CD4-positive, alpha-beta T cell treated with Interleukin-4 for 1 hour (primary cell): ENCODE data around the gene OR11H12.
"Not testable (repeated sequence)": the region's sequence is repeated elsewhere in the genome, so short reads cannot be mapped to it uniquely, and the experiment has no call there.

ENCODE experiments used
- DNase-seq, 2 donors: peaks; one replicate each; pipeline ENCODE4 v3.0.0-alpha.2; 2020 to 2022

Gene OR11H12, protein sequence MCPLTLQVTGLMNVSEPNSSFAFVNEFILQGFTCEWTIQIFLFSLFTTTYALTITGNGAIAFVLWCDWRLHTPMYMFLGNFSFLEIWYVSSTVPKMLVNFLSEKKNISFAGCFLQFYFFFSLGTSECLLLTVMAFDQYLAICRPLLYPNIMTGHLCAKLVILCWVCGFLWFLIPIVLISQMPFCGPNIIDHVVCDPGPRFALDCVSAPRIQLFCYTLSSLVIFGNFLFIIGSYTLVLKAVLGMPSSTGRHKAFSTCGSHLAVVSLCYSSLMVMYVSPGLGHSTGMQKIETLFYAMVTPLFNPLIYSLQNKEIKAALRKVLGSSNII

DNA sequence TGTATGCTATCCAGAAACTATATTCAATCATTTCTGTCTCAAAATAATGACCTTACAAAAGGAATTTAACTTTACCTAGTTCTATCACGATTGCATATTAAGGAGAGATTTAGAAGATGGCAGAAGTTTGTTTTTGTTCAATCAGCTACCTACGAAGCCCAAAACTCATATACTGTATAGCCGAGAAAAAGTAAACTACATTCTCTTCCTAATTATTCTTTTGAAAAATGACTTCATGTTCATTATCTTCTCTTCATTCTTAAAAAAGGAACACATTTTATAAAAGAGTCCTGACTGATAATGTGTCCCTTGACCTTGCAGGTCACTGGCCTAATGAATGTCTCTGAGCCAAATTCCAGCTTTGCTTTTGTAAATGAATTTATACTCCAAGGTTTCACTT, at the start of gene OR11H12:
Gene OR11H12 (plus strand): TSS at position 301 of the 400 bp plus-strand sequence. CDS start 0 bp downstream, at position 301.
- not testable (repeated sequence) for DNase-seq

DNA sequence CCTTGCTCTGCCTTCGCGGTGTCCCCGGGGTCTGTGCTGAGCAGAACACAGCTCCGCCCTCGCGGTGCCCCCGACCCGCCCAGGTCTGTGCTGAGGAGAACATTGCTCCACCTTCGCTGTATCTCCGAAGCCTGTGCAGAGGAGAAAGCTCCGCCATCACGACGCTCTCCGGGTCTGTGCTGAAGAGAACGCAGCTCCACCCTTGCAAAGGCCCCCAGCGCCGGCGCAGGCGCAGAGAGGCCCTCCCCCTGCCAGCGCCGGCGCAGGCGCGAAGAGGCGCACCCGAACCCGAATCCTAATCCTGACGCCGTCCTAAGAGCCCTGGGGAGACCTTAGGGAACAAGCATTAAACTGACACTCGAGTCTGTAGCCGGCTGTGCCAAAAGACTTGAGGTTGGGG, 18.0 kb upstream of the OR11H12 start:
- not testable (repeated sequence) for DNase-seq

DNA sequence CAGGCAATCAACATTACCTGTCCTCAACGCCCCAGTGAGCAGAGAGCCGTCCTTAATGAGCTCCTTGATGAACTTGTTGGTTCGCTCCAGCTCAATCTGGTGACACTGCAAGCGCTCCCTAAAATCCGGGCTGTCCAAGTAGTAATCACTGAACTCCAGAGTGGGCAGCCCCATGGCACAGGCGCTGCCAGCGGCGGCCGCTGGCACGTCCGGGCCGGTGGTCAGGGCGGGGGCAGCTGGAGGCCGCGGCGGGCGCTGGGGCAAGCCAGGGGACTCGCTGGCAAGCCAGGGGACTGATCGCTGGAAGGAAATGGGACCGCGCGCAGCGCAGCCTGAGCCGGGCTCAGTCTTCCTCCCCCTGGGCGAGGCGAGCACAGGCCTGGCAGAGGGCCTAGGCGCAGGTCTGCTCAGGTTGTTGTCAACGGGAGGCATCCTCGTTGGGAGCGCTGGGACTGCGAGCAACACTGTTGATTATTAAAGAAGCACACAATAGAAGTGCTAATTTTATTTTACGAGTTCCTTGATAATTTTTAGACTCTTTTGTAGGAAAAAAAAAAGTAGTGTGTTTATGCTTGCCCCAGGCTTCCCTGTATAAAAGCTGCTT, 25.8 kb downstream of the OR11H12 start:
- DNase-seq, result not testable (repeated sequence)

DNA sequence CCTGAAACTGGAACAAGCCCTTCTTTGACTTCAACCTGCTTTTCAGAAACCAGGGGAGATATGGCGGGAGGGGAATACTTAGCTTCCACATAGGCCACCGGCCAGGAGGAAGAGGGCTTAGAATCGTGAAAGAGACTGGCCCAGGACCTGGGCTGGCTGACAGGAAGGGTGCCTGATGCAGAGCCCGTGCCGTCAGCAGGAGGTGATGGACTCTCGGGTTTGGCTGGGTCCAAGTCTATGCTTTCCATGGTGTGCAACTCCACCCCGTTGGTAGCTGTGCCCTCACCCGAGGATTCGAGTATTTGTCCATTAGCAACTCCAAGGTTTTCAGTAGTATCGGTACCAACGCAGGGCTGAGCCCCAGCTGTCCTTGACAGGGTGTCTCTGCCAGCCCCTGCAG, 35.1 kb downstream of the OR11H12 start:
- DNase-seq, result not testable (repeated sequence)

DNA sequence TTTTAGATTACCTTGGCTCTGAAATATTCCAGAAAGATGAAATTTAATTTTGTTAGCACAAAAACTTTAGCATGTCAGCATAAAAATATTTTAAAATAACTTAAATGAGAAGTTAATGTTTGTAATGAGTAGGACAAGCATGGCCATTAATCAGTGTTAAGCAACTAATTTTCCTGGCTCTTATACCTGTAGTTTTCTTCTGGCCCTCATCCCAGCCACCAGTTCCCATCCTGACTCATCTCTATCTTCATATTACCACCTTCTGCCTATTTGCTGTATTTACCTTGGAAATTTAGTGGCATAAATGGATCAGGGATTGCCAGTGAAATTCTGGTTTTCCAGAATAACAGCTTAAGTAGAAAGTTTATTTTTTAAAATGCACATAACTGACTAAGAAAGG, 37.1 kb downstream of the OR11H12 start:
- DNase-seq, result not testable (repeated sequence)

DNA sequence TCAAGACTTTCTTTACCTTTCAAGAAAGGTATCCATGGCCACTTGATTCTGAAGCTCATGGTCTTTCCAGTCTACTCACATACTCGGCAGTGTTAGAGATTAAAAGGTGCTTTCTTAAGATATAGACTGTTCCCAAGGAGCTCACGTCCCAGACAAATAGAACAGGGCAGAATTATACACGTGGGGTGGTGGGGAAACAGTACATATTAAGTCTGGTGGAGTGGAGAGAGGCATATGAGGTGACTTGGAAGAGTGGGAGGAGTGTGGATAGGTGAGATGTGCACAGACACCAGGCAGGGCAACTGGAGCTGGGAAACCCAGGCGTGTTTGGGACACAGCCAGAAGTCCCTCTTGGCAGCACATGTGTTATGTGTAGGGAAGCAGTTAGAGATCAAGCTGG, 37.9 kb downstream of the OR11H12 start:
- DNase-seq, result not testable (repeated sequence)

DNA sequence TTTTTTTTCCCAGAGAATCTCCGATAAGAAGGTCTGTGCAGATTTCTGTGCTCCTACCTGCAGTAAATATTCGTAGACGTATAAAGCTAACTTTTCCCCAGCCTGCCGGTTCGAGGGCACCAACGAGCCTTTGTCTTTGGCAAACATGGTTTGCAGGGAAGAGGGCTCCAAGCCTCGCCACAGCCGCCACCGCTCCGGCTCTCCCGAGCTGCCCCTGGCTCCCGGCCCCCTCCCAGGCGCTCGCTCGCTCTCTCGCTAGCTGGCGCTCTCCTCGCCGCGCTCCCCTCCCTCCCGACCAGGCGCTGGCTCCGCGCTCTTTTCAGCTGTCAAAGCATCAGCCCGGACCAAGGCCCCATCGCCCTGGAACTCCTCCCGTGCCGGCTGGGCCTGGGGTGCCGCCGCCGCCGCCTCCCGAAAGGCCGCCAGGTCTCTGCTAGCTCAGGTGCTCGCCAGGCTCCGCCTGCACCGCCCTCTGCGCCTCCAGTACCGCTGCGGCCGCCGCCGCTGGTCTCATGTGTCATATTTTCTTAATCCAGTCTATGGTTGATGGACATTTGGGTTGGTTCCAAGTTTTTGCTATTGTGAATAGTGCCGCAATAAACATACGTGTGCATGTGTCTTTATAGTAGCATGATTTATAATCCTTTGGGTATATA, 45.3 kb downstream of the OR11H12 start:
- not testable (repeated sequence) for DNase-seq
